ENCODE measurements around the gene TSPAN18.

The TSPAN18 gene

DNA sequence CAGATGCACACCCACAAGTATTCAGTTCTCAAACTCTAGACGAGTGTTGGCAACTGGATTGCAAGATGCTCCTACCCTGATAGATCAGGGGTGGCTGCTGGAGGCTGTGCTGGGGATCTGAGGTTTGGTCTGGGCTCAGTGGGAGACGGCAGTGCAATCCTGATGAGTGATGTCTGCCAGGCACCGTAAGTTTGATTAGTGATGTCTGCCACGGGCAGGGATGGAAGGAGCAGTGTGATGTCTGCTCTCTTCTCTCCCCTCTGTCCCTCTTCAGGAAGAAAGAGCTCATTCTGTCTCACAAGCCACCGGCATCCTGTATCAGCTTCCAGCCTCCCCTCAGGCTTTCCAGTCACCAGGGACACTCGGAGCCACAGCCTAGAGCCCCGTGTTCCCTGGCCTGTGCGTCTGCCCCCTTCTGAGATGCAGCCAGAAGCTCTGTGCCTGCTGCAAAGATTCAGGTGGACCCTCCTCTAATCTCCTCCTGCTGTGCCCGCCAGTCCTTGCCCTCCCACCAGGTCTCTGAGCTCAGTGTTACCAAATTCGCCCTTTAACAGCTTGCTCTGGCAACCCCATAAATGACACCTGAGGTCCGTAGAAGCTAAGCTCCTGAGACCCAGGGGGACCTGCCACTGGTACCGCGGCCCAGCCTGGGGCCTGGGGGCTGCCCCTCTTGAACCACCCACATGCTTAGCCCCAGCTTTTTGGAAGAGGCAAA lies 204.0 kb downstream of the TSPAN18 start:
- DNase-seq = no peak

DNA sequence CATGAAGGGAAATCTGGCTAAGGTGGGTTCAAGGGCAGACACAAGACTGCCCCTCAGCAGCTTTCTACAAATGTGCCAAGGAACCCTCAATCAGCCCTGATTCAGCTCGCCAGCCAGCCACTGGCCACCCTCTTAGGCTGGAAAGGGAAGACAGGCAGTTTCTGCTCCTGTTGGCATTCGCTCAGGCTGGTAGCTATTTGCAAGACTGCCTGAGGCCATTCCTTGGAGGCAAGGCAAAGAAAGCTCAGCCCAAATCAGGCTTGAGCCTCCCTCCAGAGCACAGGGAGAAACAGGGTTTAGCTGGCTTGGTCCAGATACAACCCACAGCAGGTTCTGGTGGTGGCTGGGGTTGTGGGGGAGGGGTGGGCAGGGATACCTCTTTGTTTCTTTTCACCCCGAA lies 204.7 kb downstream of the TSPAN18 start:
- DNase-seq = no peak

DNA sequence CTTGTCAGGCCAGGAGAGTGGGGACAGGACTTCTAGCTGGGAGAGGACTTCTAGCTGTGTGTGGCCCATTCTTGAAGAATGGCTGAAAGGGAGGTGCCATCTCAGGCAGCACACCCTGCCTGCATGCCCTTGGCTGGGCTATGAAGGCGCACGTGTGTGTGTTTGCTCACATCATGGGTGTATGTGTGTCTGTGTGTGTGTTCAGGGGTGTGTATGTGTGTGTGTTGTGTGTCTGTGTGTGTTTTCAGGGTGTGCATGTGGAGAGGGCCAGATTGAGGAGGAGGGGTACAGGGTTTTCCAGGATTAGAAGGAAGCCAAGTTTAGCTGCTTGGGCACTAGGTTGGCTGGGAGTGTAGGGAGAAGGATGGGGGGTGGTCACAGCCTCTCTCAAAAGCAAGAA lies 207.3 kb downstream of the TSPAN18 start:
- no peak for DNase-seq

DNA sequence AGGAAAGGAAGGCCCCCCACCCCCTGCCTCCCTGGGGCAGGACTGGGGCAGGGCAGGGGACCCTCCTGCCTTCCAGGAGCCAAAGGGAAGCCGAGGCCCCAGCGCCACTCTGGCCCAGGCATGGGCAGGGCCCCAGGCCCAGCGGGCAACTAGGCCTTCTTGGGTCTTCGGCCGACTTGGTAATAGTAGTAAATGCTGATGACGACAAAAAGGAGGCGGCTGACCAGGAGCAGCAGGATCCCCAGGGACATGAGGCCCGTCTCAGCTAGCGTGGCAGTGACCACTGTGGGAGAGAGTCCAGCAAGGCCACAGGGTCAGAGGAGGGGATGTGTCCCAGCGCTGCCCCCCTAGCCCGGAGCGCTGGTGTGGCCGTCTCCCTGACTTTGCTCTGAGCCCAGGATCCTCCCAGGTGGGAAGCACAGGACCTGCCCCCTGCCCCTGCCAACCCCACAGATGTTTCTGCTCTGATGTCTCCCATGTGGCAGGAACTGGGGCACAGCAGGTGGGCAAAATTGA lies 208.0 kb downstream of the TSPAN18 start:
- DNase-seq = no peak

DNA sequence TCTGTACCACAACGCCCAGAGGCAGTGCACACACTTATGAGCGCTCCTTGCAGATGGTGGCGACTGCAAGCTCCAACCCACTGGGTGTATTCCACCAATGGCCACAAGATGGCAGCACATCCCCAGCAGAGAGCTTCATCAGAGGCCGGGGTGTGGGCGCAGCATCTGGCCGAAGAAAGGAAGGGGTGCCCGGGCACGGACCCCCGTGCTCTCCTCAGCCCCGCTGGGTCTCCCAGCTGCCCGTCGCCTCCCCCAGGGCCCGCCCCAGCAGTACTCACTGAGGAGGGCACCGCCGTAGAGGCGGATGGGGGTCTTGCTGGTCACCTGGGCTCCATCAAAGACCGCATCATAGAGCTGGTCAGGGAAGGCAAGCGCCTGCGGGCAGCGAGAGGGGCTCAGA lies 209.8 kb downstream of the TSPAN18 start:
- peak; percentile 86 for DNase-seq

- DNase-seq = no peak
Measured at GRCh38 chr11:44936951-44937543, 210.3 kb downstream of the TSPAN18 start.

GRCh38 chr11:44938066-44938691 lies 211.4 kb downstream of the TSPAN18 start:
- no peak for DNase-seq

DNA sequence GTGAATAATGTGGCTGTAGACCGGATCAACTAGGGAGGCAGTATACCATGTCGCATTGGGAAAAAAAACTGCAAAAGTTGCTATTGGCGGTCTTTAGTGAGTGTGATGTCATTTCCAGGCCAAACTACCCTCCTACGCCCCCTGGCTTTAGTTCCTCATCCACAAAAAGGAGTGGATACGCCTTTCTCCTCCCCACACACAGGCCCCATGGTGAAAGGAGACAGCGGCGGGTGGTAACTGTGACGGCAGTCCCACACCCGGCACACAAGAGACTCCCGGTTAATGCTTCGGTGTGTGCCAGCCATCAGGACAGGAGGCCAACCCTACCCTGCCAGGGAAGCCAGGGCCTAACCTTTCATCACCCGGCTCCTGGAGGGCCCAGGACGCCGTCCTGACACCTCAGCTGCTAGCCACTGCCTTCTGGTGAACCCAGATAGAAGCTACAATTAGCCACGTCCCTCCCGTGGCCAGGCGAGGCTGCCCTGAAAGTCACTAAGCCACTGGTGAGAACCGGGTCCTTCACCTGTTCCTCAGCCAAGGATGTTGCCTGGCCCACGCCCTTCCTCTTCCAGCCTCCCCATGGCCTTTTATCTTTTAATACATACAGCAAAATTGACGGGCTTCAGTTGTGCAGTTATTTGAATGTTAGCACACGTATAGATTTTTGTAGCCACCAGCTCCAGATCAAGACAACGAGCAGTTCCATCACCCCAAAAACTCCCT lies 213.1 kb downstream of the TSPAN18 start:
- DNase-seq = peak; percentile 75

GRCh38 chr11:44940404-44940803 lies 213.6 kb downstream of the TSPAN18 start:
- no peak for DNase-seq

- no peak for DNase-seq
Measured at GRCh38 chr11:44940835-44941234, 214.1 kb downstream of the TSPAN18 start.

GRCh38 chr11:44941259-44942021 lies 214.7 kb downstream of the TSPAN18 start:
- no peak for DNase-seq

DNA sequence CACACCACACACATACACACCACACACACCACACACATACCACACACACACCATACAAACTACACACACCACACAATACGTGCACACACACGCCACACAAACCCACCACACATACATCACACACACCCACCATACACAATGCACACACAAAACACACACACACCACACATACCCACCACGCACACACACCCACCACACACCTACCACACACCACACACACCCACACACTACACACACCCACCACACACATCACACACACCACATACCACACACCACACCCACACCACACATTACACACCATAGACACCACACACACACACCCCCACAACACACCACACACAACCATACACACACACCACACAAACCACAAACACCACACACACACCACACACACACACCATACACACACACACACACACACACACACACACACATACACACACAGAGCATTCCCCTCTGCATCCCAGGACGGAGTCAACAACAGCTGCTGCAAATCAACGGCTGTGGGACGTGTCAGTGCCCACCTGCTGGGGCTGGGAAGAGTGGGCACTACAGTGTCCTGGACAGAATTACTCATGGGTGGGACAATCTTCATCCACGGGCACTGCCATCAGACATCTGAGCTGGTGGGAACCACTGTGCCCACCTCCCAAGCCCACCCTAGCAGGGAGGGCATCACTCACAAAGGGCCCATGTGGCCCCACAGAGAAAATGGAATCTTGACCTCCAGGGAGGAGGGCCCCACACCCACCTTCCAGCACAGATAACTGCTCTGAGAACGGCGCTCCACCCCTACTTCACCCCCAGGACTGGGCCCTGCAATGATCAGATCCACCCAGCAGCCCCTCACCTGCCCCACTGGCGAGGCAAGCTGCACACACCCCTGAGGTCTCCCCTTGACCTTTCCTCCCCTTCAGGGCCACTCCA lies 215.5 kb downstream of the TSPAN18 start:
- DNase-seq = no peak

- DNase-seq = peak; percentile 74
Measured at GRCh38 chr11:44943118-44943517, 216.4 kb downstream of the TSPAN18 start.

DNA sequence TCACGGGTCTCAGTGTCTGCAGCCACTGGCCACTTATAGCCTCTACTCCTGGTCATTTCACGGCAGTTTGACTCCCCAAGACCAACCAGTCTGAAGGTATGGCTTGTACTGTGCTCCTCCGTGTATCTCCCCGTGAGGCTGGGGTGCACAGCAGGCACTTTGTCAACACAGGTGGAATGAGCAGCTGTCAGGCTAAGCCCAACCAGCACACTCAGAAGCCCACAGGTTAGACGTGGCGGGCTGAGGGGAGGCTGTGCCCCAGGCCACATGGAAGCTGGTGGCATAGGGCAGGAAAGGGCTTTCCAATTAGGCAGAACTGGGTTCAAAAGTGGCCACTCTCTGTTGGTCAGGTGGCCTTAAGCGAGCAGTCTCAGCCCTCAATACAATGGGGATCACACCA lies 216.9 kb downstream of the TSPAN18 start:
- no peak for DNase-seq

DNA sequence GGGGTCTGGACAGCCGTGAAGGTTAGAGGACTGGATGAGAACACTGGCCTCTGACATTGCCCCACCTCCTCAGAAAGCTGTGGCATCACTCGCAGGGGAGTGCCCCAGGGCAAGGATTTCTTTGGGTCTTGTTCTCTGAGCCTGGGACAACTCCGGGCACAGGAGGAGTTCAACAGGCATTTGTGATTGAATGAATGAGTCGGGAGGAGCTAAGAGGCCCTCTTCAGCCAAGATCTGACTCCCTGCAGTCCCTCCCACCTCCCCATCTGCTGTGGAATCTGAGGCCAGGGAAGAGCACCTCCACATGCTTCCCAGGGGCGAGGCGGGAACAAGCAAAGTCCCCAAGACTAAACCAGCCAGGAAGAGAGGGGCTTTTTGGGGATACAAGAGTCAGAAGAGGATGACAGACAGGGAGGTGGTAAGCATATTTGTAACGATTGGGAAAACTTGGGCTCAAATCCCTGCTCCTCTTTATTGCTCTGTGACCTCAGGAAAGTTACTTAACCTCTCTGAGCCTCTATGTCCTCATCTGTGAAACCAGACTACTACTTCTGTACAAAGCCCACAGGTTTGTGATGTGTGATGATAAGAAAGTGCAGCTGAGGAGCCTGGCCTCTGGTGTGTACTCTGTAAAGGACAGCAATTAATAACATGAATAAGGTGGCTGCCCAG lies 217.6 kb downstream of the TSPAN18 start:
- no peak for DNase-seq

- DNase-seq = no peak
Measured at GRCh38 chr11:44944853-44945235, 218.1 kb downstream of the TSPAN18 start.

- no peak for DNase-seq
Measured at GRCh38 chr11:44945666-44946065, 218.9 kb downstream of the TSPAN18 start.

GRCh38 chr11:44946263-44946662 lies 219.5 kb downstream of the TSPAN18 start:
- no peak for DNase-seq

GRCh38 chr11:44947114-44947513 lies 220.4 kb downstream of the TSPAN18 start:
- no peak for DNase-seq

DNA sequence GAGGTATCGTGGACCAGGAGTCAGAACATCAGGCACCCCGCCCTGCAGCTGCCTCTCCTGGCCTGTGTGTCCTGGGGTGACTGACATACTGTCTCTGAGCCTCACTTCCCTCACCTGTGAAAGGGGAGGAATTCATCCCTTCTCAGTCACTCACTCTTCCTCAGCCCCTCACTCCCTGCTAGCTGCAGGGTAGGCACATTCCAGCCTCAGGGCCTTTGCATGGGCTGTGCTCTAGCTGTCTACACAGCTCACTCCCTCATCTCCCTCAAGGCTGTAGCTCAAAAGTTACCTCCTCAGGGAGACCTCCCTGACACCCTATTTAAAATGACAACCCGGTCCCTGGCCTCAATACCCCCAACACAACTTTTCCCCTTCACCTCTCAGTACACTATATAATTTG lies 221.4 kb downstream of the TSPAN18 start:
- no peak for DNase-seq
